RPMI8226 (cell line): ENCODE measurements around the gene COL4A4.

Experiments
- DNase-seq: peaks from one replicate; pipeline ENCODE4 v3.0.0-alpha.2; 2015

COL4A4 gene

GRCh38 chr2:227160164-227160563, 3.8 kb downstream of the COL4A4 start:
- no peak for DNase-seq

- DNase-seq = no peak
Measured at GRCh38 chr2:227154986-227155774, 8.8 kb downstream of the COL4A4 start.

- DNase-seq = no peak
Measured at GRCh38 chr2:227153758-227154486, 10.1 kb downstream of the COL4A4 start.

- no peak for DNase-seq
Measured at GRCh38 chr2:227153307-227153706, 10.7 kb downstream of the COL4A4 start.

- no peak for DNase-seq
Measured at GRCh38 chr2:227152093-227152766, 11.8 kb downstream of the COL4A4 start.

- DNase-seq = no peak
Measured at GRCh38 chr2:227150222-227150936, 13.6 kb downstream of the COL4A4 start.

- no peak for DNase-seq
Measured at GRCh38 chr2:227148106-227148505, 15.9 kb downstream of the COL4A4 start.

GRCh38 chr2:227147023-227147422, 17.0 kb downstream of the COL4A4 start:
- DNase-seq = no peak

- no peak for DNase-seq
Measured at GRCh38 chr2:227146456-227146855, 17.5 kb downstream of the COL4A4 start.

- no peak for DNase-seq
Measured at GRCh38 chr2:227143895-227144294, 20.1 kb downstream of the COL4A4 start.

GRCh38 chr2:227141301-227141700, 22.7 kb downstream of the COL4A4 start:
- DNase-seq = no peak

- no peak for DNase-seq
Measured at GRCh38 chr2:227134591-227134990, 29.4 kb downstream of the COL4A4 start.

GRCh38 chr2:227132986-227133385, 31.0 kb downstream of the COL4A4 start:
- DNase-seq = no peak

GRCh38 chr2:227130636-227131035, 33.4 kb downstream of the COL4A4 start:
- no peak for DNase-seq

GRCh38 chr2:227127201-227127600, 36.8 kb downstream of the COL4A4 start:
- no peak for DNase-seq

- no peak for DNase-seq
Measured at GRCh38 chr2:227125506-227125905, 38.5 kb downstream of the COL4A4 start.

GRCh38 chr2:227124811-227125210, 39.2 kb downstream of the COL4A4 start:
- DNase-seq = no peak

GRCh38 chr2:227123697-227124096, 40.3 kb downstream of the COL4A4 start:
- no peak for DNase-seq

GRCh38 chr2:227118353-227118752, 45.7 kb downstream of the COL4A4 start:
- no peak for DNase-seq

GRCh38 chr2:227117852-227118251, 46.2 kb downstream of the COL4A4 start:
- no peak for DNase-seq

- no peak for DNase-seq
Measured at GRCh38 chr2:227117027-227117426, 47.0 kb downstream of the COL4A4 start.

GRCh38 chr2:227115761-227116160, 48.2 kb downstream of the COL4A4 start:
- DNase-seq = no peak
